Ascending aorta (tissue), 2 donors: ENCODE data around the gene NXPH3. TPM values are rescaled to one million over a fixed set of nuclear protein-coding genes. Genes with fewer than 3 reads are reported as not detected.

Experiments used
- DNase-seq, 2 donors: peaks; one replicate each; pipeline ENCODE4 v3.0.0-alpha.2; 2019; ENCODE audit warnings: low spot score in 2 of 2
- H3K27ac ChIP-seq, 2 donors: fragments of 200-600 bp; sonication (generic); one replicate each; pipeline ENCODE4 v1.5.1; 2016 to 2017; ENCODE audit warnings: mild to moderate bottlenecking in 1 of 2
- H3K27me3 ChIP-seq: fragments of 200-600 bp; sonication (generic); one replicate; pipeline ENCODE4 v1.5.1; 2017
- H3K36me3 ChIP-seq, 2 donors: fragments of 200-600 bp; sonication (generic); one replicate each; pipeline ENCODE4 v1.5.1; 2016
- H3K4me1 ChIP-seq, 2 donors: fragments of 200-600 bp; sonication (generic); one replicate each; pipeline ENCODE4 v1.5.1; 2016 to 2017; ENCODE audit warnings: mild to moderate bottlenecking in 1 of 2
- H3K4me3 ChIP-seq, 2 donors: fragments of 200-600 bp; sonication (generic); one replicate each; pipeline ENCODE4 v1.5.1; 2016 to 2017; ENCODE audit warnings: mild to moderate bottlenecking in 1 of 2
- H3K9me3 ChIP-seq, 2 donors: fragments of 200-600 bp; sonication (generic); one replicate each; pipeline ENCODE4 v1.5.1; 2016
- intact Hi-C: fragments of 100-400 bp; cut with DNase I; formaldehyde crosslinking; loops from one replicate; pipeline ENCODE4 v1.15.1; 2023
- total RNA-seq: library from RNA; depleted of rRNA; stranded (reverse); fragments of >200 nt; gene quantifications from one replicate; pipeline ENCODE4 v1.1.0, GENCODE V29; 2016
- TF ChIP-seq, protein P1 (sequence below), 3 experiments: fragments of 200-600 bp in 2 of 3; fragments of 450-650 bp in 1 of 3; sonication (generic) in 2 of 3; IDR thresholded peaks; one replicate each; pipeline ENCODE4 v1.5.1; 2016 to 2019; ENCODE audit warnings: antibody characterized with exemption in 3 of 3, mild to moderate bottlenecking in 1 of 3, moderate library complexity in 1 of 3

Gene NXPH3
- total RNA-seq, 1 donor from 2014 or later, result 30.3 TPM

DNA sequence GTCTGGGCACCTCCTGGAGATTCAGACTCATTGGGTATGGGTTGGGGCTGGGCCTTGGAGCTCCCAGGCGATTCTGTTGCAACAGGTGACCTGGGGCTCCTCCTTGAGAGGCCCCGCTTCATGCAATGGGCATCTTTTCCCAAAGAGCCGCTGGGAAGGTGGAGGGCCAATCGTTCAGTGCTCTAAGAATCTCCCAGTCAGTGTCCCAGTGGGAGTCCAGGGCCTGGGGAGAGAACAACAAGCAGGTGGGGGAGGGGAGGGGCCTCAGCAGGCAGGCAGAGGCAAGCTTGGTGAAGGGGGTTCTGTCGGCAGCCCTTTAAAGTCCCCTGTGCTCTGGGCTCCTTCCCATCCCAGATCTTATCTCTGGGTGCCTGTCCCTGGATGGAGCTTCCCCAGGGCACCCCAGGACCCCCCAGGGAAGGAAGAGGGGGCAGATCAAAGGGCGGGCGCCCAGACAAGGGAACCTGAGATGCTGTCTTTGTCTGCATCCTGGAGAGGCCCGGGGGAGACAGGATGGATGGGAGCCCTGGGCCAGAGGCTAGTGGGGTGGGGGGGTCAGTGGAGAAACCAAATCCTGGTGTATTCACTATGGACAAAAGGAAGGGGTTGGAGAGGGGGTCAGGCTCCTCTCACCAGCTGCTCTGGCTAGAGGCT is 30.5 kb upstream of the NXPH3 start:
- intact Hi-C loops, result no loop called here
- H3K9me3 ChIP-seq, result no peaks in the 10 kb centered on the region

DNA sequence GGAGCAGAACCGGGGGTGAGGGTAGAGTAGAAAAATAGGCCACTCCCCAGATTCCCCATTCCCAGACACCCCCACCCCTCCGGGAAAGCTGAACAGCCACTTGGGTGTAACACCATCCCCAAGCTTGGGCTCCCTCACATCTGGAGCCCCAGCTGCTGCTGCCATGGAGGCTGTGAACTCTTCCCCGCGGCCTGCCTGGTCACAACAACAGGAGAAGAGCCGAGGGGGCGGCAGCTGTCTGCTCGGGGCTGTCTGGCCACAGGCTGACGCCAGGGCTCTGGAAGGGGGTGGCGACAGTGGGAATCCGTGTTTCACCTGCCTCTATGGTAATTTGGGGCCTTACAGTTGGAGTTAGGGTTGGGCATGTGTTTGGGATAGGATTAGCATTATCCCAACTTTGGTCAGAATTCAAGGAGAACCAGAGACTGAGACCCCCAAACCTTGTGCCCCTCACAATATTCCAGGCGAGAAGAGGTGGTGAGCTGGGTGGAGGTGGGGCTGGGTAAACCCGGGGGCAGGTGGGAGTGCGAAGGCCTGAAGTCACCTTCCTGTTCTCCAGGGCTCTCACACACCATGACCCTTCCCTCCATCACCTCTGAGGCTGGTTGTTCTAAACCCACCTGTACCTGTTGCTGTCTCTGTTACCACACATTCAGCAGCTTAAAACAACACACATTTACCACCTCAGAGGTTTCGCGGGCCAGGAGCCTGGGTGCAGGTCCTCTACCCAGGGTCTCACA is 29.7 kb upstream of the NXPH3 start:
- no peaks in the 10 kb centered on the region for H3K27me3 ChIP-seq
- intact Hi-C loops, result no loop called here
- no peaks in the 10 kb centered on the region for H3K36me3 ChIP-seq
- DNase-seq, result no peak
- no peak overlapping the region for H3K27ac ChIP-seq
- TF ChIP-seq, protein P1, sequence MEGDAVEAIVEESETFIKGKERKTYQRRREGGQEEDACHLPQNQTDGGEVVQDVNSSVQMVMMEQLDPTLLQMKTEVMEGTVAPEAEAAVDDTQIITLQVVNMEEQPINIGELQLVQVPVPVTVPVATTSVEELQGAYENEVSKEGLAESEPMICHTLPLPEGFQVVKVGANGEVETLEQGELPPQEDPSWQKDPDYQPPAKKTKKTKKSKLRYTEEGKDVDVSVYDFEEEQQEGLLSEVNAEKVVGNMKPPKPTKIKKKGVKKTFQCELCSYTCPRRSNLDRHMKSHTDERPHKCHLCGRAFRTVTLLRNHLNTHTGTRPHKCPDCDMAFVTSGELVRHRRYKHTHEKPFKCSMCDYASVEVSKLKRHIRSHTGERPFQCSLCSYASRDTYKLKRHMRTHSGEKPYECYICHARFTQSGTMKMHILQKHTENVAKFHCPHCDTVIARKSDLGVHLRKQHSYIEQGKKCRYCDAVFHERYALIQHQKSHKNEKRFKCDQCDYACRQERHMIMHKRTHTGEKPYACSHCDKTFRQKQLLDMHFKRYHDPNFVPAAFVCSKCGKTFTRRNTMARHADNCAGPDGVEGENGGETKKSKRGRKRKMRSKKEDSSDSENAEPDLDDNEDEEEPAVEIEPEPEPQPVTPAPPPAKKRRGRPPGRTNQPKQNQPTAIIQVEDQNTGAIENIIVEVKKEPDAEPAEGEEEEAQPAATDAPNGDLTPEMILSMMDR (IDR thresholded peaks at IDR 0.05), result no peak
- H3K9me3 ChIP-seq, result no peaks in the 10 kb centered on the region
- no peaks in the 10 kb centered on the region for H3K4me1 ChIP-seq
- H3K4me3 ChIP-seq, result no peak overlapping the region

More for the DNA sequence above, 30.5 kb upstream of the NXPH3 start:
- no peak overlapping the region for H3K27ac ChIP-seq
- no peaks in the 10 kb centered on the region for H3K27me3 ChIP-seq
- DNase-seq, result no peak
- H3K4me1 ChIP-seq, result no peaks in the 10 kb centered on the region
- TF ChIP-seq, protein P1 (IDR thresholded peaks at IDR 0.05), result no peak
- no peak overlapping the region for H3K4me3 ChIP-seq
- no peaks in the 10 kb centered on the region for H3K36me3 ChIP-seq

DNA sequence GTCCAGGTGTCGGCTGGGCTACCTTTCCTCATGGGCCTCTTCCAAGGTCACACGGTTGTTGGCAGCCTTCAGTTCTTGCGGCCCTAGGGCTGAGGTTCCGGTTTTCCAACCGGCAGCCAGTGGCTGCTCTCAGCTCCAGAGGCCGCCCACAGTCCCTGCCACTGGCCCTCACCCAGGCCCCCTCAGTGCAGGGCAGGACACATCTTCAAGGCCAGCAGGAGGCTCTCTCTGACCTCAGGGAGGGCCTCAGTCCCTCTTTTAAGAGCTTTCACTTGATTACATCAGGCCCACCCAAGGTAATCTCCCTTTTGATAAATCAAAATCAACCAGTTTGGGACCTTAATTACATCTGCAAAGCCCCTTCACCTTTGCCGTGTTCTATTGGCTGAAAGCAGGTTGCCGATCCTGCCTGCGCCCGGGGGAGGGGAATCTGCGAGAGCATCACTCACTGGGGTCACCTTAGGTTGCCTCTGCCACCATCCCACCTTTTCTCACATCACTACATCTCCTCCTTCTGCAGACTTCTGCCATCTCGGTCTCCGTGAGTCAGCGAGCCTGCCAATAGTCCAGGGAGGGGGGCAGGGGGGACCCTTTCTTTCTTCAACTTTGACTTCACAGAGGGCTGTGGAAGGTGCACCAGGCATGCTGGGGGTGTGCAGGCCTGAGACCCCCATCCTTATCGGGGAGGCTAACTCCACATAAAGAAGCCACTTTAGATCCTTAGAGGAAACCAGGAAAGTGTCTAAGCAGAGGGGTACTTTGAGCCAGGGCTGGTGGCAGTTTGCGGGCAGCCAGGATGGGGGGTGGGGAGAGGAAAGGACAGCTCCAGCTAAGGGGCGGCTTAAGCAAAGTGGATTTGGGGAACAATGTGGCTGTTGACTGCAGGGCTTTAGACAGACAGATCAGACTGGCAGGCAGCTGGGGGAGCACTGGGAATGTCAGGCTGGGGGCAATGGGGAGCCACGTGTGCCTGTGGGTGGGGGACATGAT is 28.8 kb upstream of the NXPH3 start:
- H3K27ac ChIP-seq, result no peak overlapping the region
- no peaks in the 10 kb centered on the region for H3K36me3 ChIP-seq
- no peak for DNase-seq
- intact Hi-C loops, result no loop called here
- no peaks in the 10 kb centered on the region for H3K27me3 ChIP-seq
- no peaks in the 10 kb centered on the region for H3K9me3 ChIP-seq
- H3K4me1 ChIP-seq, result no peaks in the 10 kb centered on the region
- TF ChIP-seq, protein P1 (IDR thresholded peaks at IDR 0.05), result no peak
- H3K4me3 ChIP-seq, result no peak overlapping the region

DNA sequence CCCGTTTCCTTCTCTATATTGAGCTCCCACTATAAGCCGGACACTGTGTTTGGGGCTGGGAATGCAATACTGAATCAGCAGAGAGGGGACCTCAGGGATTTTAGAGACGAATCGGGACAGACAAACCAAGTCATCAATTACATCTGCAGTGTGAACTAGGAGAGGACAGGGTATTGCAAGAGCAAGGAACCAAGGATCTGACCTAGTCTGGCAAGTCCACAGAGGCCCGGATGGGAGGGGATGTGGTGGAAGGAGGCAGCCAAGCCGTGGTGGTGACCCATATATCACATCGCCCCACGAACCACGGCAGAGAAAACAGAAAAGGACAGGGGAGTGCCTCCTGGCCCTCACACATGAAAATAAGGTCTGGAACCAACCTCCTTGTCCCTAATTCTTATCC is 28.1 kb upstream of the NXPH3 start:
- H3K4me3 ChIP-seq, result no peak overlapping the region
- H3K27me3 ChIP-seq, result no peaks in the 10 kb centered on the region
- H3K9me3 ChIP-seq, result no peaks in the 10 kb centered on the region
- no peaks in the 10 kb centered on the region for H3K36me3 ChIP-seq
- TF ChIP-seq, protein P1 (IDR thresholded peaks at IDR 0.05), result no peak
- no peak overlapping the region for H3K27ac ChIP-seq
- intact Hi-C loops, result no loop called here
- DNase-seq, result no peak
- H3K4me1 ChIP-seq, result no peaks in the 10 kb centered on the region

DNA sequence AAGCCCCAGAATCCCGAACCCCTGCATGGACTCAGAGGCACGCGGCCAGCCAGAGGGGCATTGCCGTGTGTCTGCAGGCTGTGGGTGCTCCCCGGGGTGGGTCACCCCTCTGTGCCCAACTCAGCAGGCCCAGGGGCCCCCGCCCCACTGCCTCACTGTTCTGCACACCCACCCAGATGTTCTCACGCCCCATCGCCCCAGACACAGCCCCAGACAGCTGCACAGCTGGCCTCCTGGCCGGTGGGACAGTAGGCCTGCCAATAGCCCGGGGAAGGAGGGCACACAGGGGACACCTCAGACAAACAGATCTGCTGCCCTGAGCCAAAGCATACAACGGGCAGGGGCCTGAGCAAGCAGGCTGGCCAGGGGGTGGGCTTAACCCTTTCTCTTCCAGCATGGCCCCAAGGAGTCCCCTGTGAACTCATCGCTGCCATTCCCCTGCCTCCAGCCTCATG is 27.6 kb upstream of the NXPH3 start:
- intact Hi-C loops, result loop anchor here (2.0 kb wide), 1 partner anchor 51 kb away; no protein-coding TSS in a partner anchor
- Histone ChIP-seq H3K4me1 (no peaks in the 10 kb centered on the region), H3K27ac (no peak overlapping the region), H3K36me3 (no peaks in the 10 kb centered on the region), H3K4me3 (no peak overlapping the region), H3K27me3 (no peaks in the 10 kb centered on the region), H3K9me3 (no peaks in the 10 kb centered on the region)
- peak in 1 of 2 donors; percentile 56 for DNase-seq
- TF ChIP-seq, protein P1 (IDR thresholded peaks at IDR 0.05), result no peak
